ENCODE results near the gene SUGT1.

DNA sequence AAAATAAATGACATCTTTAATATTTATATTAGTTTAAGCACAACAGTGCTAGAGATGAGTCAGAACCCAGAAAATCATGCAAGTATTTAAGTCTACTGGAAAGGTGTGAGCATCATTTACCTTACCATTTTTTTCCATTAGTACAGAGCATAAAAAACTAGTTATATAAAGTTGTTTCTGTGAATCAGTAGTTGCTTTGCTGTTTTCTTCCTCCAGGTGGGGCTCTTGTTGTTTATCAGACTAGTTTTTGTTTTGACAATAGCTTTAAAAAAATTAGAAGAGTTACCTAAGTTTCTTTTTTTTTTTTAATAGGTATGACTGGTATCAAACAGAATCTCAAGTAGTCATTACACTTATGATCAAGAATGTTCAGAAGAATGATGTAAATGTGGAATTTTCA is 12.7 kb downstream of the SUGT1 start:
- TF ChIP-seq, protein P1, sequence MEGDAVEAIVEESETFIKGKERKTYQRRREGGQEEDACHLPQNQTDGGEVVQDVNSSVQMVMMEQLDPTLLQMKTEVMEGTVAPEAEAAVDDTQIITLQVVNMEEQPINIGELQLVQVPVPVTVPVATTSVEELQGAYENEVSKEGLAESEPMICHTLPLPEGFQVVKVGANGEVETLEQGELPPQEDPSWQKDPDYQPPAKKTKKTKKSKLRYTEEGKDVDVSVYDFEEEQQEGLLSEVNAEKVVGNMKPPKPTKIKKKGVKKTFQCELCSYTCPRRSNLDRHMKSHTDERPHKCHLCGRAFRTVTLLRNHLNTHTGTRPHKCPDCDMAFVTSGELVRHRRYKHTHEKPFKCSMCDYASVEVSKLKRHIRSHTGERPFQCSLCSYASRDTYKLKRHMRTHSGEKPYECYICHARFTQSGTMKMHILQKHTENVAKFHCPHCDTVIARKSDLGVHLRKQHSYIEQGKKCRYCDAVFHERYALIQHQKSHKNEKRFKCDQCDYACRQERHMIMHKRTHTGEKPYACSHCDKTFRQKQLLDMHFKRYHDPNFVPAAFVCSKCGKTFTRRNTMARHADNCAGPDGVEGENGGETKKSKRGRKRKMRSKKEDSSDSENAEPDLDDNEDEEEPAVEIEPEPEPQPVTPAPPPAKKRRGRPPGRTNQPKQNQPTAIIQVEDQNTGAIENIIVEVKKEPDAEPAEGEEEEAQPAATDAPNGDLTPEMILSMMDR (conservative IDR thresholded peaks at IDR 0.05 in 1 of 2, IDR thresholded peaks at IDR 0.05 in 1 of 2; ENCODE audit: extremely low read depth in 1 of 2, insufficient read depth in 1 of 2, low read depth in 1 of 2, low read length in 2 of 2), result peak; percentile 38 to 53
- no peak for TF ChIP-seq EZH2 (IDR thresholded peaks at IDR 0.05; ENCODE audit: borderline replicate concordance, low read length)
